Left ventricle myocardium superior (tissue), 1 donor: ENCODE measurements around the gene ZNF644. TPM values are rescaled to one million over a fixed set of nuclear protein-coding genes. Genes with fewer than 3 reads are reported as not detected.

ENCODE experiments used
- ATAC-seq: fragments of 200-7000 bp; cut with Tn5 transposase; one replicate; pipeline ENCODE4 v1.9.1; 2020; ENCODE audit warnings: mild to moderate bottlenecking, moderate library complexity
- DNase-seq: peaks from one replicate; pipeline ENCODE4 v3.0.0-alpha.2; 2020
- intact Hi-C: fragments of 100-400 bp; cut with micrococcal nuclease; formaldehyde crosslinking; loops from one replicate; pipeline ENCODE4 v1.11.0; 2022
- total RNA-seq: library from RNA; stranded (reverse); fragmentation: NEBNext Ultra II Directional; extraction: Animal tissue kit (Norgen Biotek cat#: 25700); gene quantifications from one replicate; pipeline ENCODE4 v1.2.1, GENCODE V29; 2021
- donor health status: DM: no; HTN: yes; CAD: no; lungs with severe emphysema.

ZNF644 gene
- total RNA-seq, 1 donor from 2014 or later = 32.5 TPM

GRCh38 chr1:90994461-90994860, 27.4 kb downstream of the ZNF644 start:
- DNase-seq (no peak), ATAC-seq (no peak)
- intact Hi-C loops = no loop called here

- ATAC-seq = no peak
- intact Hi-C loops = no loop called here
- DNase-seq = no peak
These were observed 28.6 kb downstream of the ZNF644 start for GRCh38 chr1:90993245-90993644.

- ATAC-seq (no peak), DNase-seq (no peak)
- intact Hi-C loops = no loop called here
These were observed 31.1 kb downstream of the ZNF644 start for GRCh38 chr1:90990779-90991178.

DNA sequence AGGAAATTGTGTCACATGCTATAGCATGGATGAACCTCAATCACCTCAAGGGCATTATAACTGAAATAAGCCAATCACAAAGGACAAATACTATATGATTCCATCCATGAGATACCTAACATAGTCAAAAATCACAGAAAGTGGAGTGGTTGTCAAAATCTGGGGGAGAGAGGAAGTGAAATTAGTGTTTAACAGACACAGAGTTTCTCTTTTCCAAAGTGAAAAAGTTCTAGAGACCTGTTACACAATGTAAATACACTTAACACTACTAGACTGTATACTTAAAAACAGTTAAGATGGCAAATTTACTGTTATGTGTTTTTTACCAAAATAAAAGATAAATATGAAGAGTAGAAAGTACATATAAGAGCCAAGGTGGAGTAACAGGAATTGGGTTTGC, 31.8 kb downstream of the ZNF644 start:
- ATAC-seq (no peak), DNase-seq (no peak)
- intact Hi-C loops = no loop called here

- intact Hi-C loops = no loop called here
- no peak for DNase-seq
- ATAC-seq = no peak
These were observed 32.5 kb downstream of the ZNF644 start for GRCh38 chr1:90989302-90989701.

GRCh38 chr1:90987841-90988240, 34.0 kb downstream of the ZNF644 start:
- DNase-seq (no peak), ATAC-seq (no peak)
- intact Hi-C loops = no loop called here

DNA sequence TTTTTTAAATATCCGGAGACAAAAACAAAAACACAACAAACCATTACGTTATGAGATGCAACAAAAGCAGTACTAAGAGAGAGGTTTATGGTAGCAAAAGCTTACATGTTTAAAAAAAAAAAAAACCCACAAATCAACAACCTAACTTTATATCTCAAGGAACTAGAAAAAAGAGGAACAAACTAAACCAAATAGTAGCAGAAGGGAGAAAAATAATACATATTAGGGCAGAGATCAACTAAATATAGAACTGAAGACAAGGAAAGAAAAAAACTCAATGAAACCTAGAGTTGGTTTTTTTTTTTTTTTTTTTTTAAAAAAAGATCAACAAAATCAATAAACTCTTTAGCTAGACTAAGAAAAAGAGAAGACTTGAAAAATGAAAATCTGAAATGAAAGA, 34.9 kb downstream of the ZNF644 start:
- DNase-seq (no peak), ATAC-seq (no peak)
- intact Hi-C loops = no loop called here

DNA sequence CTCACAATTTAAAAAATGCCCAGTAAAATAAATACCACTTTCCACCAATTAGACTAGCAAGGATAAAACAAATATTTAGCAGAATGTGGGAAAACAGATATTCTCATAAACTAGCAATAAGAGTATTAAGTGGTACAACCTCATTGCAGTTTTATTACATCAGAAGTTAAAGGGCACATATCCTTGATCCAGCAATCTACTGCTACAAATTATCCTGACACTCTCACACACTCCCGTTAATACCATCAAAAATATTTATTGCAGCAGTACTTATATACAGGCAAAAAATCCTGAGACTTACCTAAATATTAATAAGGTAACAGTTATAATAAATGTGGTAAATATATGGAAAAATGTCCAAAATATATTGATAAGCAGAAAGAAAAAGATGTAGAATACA, 44.3 kb downstream of the ZNF644 start:
- intact Hi-C loops = no loop called here
- DNase-seq (no peak), ATAC-seq (no peak)

GRCh38 chr1:90973897-90974798, 47.7 kb downstream of the ZNF644 start:
- peak; percentile 50 for ATAC-seq

DNA sequence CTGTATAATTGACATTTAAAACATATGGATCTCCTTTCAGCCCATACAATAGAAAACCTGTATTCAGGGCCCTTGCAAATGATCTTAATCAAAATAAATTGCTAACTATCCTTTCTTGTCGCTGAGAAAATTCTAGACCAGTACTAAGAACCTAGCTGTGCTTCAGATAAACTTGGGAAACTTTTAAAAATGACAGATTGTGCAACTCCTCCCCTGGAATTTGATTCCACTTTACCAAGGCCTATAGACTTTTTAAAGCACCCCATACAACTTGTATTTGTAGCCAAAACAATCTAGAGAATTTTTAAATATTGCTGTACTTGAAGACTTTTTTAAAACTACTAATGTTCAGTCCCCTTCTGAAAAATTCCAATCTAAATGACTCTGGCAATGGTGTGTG, 51.6 kb downstream of the ZNF644 start:
- DNase-seq = no peak
- no peak for ATAC-seq
- intact Hi-C loops = no loop called here

More at GRCh38 chr1:90973897-90974798, 47.7 kb downstream of the ZNF644 start:
- intact Hi-C loops = no loop called here
- no peak for DNase-seq

DNA sequence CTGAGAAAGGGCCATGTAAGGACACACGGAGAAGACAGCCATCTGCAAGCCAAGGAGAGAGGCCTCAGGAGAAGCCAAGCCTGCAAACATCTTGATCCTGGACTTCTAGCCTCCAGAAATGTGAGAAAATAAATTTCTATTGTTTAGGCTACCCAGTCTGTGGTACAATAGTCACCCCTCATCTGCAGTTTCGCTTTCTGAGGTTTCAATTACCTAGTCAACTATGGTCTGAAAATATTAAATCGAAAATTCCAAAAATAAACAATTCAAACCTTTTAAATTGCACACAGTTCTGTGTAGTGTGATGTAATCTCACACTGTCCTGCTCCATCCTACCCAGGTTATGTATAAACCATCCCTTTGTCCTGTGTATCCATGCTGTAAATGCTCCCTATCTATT, 52.6 kb downstream of the ZNF644 start:
- ATAC-seq = no peak
- intact Hi-C loops = loop anchor here (10.0 kb wide), 1 partner anchor 244 kb away; no protein-coding TSS in a partner anchor
- no peak for DNase-seq

- ATAC-seq (peak; percentile 29), DNase-seq (no peak)
- intact Hi-C loops = loop anchor here (10.0 kb wide), 1 partner anchor 240 kb away; no protein-coding TSS in a partner anchor
These were observed 57.3 kb downstream of the ZNF644 start for GRCh38 chr1:90964444-90965035.

DNA sequence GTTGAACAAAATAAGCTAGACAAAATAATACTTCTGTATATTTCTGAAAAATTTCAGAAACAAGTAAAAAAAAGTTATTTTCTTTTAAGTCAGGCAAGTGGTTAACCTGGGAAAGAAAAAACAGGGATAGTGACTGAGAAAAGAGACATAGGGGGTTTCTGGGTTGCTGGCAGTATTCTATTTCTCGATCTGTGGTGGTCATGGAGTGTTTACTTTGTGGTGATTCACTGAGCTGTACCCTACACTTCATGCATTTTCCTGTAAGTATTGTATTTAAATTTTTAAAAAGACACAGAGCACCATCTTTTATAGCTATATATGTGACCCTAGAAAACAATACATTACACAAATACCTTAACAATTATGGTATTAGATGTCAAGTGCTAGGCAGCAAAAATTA, 58.2 kb downstream of the ZNF644 start:
- intact Hi-C loops = loop anchor here (10.0 kb wide), 1 partner anchor 239 kb away; no protein-coding TSS in a partner anchor

GRCh38 chr1:90963236-90963635, 58.6 kb downstream of the ZNF644 start:
- DNase-seq = no peak
- intact Hi-C loops = loop anchor here (10.0 kb wide), 1 partner anchor 238 kb away; no protein-coding TSS in a partner anchor
- ATAC-seq = no peak

More for the DNA sequence above, 58.2 kb downstream of the ZNF644 start:
- ATAC-seq = no peak
- no peak for DNase-seq

GRCh38 chr1:90959352-90960206, 62.3 kb downstream of the ZNF644 start:
- ATAC-seq (no peak), DNase-seq (no peak)
- intact Hi-C loops = loop anchor here (10.0 kb wide), 1 partner anchor 235 kb away; no protein-coding TSS in a partner anchor

- no peak for ATAC-seq
- no peak for DNase-seq
- intact Hi-C loops = no loop called here
These were observed 64.3 kb downstream of the ZNF644 start for GRCh38 chr1:90957497-90957896.

DNA sequence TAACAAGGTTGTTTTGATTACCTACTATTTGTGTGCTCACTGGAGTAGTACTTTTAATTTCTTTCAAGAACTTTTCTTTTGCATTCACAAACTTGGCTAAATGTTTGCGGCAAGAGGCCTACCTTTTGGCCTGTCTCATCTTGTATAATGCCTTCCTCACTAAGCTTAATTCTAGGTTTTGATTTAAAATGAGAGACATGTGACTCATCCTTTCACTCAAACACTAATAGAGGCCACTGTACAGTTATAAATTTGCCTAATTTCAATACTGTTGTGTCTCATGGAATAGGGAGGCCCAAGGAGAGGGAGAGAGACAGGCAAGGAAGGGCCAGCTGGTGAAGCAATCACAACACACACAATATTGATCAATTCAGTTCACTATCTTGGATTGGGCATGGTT, 66.1 kb downstream of the ZNF644 start:
- intact Hi-C loops = no loop called here
- ATAC-seq = no peak
- no peak for DNase-seq

GRCh38 chr1:90952906-90953305, 68.9 kb downstream of the ZNF644 start:
- ATAC-seq (no peak), DNase-seq (no peak)
- intact Hi-C loops = no loop called here

DNA sequence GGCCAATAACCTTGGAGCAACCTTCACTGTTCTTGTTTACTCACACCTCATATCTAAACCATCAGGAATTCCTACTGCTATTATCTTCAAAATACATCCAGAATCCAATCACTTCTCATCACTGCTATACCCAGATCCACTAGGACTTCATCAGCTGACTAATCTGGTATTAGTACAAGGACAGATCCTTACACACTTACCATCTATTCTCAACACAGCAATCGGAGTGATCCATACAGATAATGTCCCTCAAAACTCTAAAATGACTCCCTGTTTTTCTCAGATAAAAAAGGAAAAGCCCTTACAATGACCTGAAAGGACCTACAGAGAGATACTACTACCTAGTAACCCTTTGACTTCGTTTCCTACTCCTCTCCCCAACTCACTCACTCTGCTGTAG, 70.8 kb downstream of the ZNF644 start:
- ATAC-seq (no peak), DNase-seq (no peak)
- intact Hi-C loops = no loop called here

DNA sequence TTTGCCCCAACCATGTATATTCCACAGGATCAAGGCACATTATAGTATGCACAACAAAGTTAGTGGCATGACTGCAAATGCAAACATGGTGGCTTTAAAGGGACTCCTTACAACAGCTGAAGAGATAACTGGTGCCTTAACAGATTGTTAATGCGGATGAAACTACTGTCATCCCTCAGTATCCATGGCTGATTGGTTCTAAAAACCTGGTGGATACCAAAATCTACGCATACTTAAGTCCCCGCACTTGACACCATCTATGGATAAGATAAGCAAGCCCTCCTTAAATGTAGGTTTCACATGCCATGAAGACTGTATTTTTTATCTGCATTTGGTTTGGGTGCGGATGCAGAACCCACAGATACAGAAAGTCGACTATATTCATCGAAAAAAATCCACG, 73.5 kb downstream of the ZNF644 start:
- ATAC-seq (no peak), DNase-seq (no peak)
- intact Hi-C loops = no loop called here
